HEK293 (cell line): ENCODE data around the gene THAP3.

Experiments
- SETDB1 ChIP-seq: IDR thresholded peaks from one replicate; pipeline ENCODE4 v1.6.1; 2017; ENCODE audit warnings: mild to moderate bottlenecking, low read length, moderate library complexity, mixed read lengths; ENCODE audit not compliant: insufficient read length
- ZBTB8A ChIP-seq: fragments of 450-650 bp; formaldehyde crosslinking; IDR thresholded peaks from 2 replicates; pipeline ENCODE4 v1.5.1; 2016; ENCODE audit warnings: missing biosample characterization, missing genetic modification characterization
- ZFP3 ChIP-seq: fragments of 450-650 bp; formaldehyde crosslinking; IDR thresholded peaks from 2 replicates; pipeline ENCODE4 v1.5.1; 2016; ENCODE audit warnings: low read depth, missing biosample characterization, missing genetic modification characterization
- ZNF394 ChIP-seq: fragments of 450-650 bp; formaldehyde crosslinking; IDR thresholded peaks from 2 replicates; pipeline ENCODE4 v1.5.1; 2016; ENCODE audit warnings: missing biosample characterization, missing genetic modification characterization, mild to moderate bottlenecking, moderate library complexity, borderline replicate concordance
- ZNF433 ChIP-seq: fragments of 450-650 bp; formaldehyde crosslinking; IDR thresholded peaks from 2 replicates; pipeline ENCODE4 v1.5.1; 2016; ENCODE audit warnings: missing biosample characterization, missing genetic modification characterization, low read depth
- ZNF548 ChIP-seq: fragments of 450-650 bp; formaldehyde crosslinking; IDR thresholded peaks from 2 replicates; pipeline ENCODE4 v1.5.1; 2016; ENCODE audit warnings: missing biosample characterization, missing genetic modification characterization
- TF ChIP-seq, protein P1 (sequence below): fragments of 450-650 bp; formaldehyde crosslinking; IDR thresholded peaks from 2 replicates; pipeline ENCODE4 v1.5.1; 2016; ENCODE audit warnings: missing biosample characterization, missing genetic modification characterization
- TF ChIP-seq, protein P2 (sequence below): sonication (generic); formaldehyde crosslinking; IDR thresholded peaks from 2 replicates; pipeline ENCODE4 v1.8.1; 2022; ENCODE audit warnings: mild to moderate bottlenecking, moderate library complexity, missing genetic modification reagents
- TF ChIP-seq, protein P3 (sequence below): fragments of 450-650 bp; formaldehyde crosslinking; IDR thresholded peaks from 2 replicates; pipeline ENCODE4 v1.5.1; 2016; ENCODE audit warnings: missing biosample characterization, missing genetic modification characterization
- TF ChIP-seq, protein P4 (sequence below): fragments of 450-650 bp; formaldehyde crosslinking; IDR thresholded peaks from 2 replicates; pipeline ENCODE4 v1.5.1; 2016; ENCODE audit warnings: missing biosample characterization, missing genetic modification characterization, low read depth
- TF ChIP-seq, protein P5 (sequence below): fragments of 450-650 bp; formaldehyde crosslinking; IDR thresholded peaks from 2 replicates; pipeline ENCODE4 v1.5.1; 2016; ENCODE audit warnings: missing biosample characterization, missing genetic modification characterization

DNA sequence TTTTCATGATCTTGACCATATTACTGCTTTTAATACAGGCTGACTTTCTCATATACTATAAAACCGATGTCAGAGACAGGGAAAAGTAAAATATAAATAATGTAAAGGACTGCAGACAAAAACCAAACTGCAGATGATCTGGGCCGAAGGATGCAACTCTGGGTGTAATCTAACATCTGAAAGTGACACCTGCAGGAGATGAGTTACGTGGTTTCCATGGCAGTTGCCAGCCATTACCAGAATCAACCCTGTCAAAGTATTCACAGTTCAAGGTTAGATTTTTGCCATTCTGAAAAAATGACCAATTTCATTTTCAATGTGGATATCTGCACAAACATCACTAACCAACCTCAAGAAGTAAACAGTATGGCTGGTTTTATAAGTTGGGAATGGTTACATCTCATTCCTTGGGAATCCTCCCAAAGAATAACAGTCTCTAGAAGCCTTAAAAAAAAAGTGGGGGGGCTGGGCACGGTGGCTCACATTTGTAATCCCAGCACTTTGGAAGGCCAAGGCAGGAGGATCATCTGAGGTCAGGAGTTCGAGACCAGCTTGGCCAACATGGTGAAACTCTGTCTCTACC, 49.2 kb downstream of the THAP3 start:
- TF ChIP-seq, protein P1, sequence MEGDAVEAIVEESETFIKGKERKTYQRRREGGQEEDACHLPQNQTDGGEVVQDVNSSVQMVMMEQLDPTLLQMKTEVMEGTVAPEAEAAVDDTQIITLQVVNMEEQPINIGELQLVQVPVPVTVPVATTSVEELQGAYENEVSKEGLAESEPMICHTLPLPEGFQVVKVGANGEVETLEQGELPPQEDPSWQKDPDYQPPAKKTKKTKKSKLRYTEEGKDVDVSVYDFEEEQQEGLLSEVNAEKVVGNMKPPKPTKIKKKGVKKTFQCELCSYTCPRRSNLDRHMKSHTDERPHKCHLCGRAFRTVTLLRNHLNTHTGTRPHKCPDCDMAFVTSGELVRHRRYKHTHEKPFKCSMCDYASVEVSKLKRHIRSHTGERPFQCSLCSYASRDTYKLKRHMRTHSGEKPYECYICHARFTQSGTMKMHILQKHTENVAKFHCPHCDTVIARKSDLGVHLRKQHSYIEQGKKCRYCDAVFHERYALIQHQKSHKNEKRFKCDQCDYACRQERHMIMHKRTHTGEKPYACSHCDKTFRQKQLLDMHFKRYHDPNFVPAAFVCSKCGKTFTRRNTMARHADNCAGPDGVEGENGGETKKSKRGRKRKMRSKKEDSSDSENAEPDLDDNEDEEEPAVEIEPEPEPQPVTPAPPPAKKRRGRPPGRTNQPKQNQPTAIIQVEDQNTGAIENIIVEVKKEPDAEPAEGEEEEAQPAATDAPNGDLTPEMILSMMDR (tag by site-specific recombination): no peak
- TF ChIP-seq ZNF433 (no peak), ZNF548 (no peak), ZFP3 (tag by site-specific recombination) (no peak), ZBTB8A (tag by site-specific recombination) (no peak), SETDB1 (no peak), ZNF394 (tag by site-specific recombination) (no peak)
- TF ChIP-seq, protein P2, sequence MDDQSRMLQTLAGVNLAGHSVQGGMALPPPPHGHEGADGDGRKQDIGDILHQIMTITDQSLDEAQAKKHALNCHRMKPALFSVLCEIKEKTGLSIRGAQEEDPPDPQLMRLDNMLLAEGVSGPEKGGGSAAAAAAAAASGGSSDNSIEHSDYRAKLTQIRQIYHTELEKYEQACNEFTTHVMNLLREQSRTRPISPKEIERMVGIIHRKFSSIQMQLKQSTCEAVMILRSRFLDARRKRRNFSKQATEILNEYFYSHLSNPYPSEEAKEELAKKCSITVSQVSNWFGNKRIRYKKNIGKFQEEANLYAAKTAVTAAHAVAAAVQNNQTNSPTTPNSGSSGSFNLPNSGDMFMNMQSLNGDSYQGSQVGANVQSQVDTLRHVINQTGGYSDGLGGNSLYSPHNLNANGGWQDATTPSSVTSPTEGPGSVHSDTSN (CRISPR knock-in tag): no peak
- TF ChIP-seq, protein P3, sequence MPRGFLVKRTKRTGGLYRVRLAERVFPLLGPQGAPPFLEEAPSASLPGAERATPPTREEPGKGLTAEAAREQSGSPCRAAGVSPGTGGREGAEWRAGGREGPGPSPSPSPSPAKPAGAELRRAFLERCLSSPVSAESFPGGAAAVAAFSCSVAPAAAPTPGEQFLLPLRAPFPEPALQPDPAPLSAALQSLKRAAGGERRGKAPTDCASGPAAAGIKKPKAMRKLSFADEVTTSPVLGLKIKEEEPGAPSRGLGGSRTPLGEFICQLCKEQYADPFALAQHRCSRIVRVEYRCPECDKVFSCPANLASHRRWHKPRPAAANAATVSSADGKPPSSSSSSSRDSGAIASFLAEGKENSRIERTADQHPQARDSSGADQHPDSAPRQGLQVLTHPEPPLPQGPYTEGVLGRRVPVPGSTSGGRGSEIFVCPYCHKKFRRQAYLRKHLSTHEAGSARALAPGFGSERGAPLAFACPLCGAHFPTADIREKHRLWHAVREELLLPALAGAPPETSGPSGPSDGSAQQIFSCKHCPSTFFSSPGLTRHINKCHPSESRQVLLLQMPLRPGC (tag by site-specific recombination): no peak
- TF ChIP-seq, protein P4, sequence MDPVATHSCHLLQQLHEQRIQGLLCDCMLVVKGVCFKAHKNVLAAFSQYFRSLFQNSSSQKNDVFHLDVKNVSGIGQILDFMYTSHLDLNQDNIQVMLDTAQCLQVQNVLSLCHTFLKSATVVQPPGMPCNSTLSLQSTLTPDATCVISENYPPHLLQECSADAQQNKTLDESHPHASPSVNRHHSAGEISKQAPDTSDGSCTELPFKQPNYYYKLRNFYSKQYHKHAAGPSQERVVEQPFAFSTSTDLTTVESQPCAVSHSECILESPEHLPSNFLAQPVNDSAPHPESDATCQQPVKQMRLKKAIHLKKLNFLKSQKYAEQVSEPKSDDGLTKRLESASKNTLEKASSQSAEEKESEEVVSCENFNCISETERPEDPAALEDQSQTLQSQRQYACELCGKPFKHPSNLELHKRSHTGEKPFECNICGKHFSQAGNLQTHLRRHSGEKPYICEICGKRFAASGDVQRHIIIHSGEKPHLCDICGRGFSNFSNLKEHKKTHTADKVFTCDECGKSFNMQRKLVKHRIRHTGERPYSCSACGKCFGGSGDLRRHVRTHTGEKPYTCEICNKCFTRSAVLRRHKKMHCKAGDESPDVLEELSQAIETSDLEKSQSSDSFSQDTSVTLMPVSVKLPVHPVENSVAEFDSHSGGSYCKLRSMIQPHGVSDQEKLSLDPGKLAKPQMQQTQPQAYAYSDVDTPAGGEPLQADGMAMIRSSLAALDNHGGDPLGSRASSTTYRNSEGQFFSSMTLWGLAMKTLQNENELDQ (tag by site-specific recombination): no peak
- TF ChIP-seq, protein P5, sequence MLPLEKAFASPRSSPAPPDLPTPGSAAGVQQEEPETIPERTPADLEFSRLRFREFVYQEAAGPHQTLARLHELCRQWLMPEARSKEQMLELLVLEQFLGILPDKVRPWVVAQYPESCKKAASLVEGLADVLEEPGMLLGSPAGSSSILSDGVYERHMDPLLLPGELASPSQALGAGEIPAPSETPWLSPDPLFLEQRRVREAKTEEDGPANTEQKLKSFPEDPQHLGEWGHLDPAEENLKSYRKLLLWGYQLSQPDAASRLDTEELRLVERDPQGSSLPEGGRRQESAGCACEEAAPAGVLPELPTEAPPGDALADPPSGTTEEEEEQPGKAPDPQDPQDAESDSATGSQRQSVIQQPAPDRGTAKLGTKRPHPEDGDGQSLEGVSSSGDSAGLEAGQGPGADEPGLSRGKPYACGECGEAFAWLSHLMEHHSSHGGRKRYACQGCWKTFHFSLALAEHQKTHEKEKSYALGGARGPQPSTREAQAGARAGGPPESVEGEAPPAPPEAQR (tag by site-specific recombination): no peak
